ENCODE data around the gene OLFML3. TPM values are rescaled to one million over a fixed set of nuclear protein-coding genes. Genes with fewer than 3 reads are reported as not detected.

The OLFML3 gene
- total and polyA plus RNA-seq, 4 donors: 9.7 to 108 (median 19.5) TPM

GRCh38 chr1:113942527-113942926 lies 36.7 kb upstream of the OLFML3 start:
- H3K27ac ChIP-seq (ENCODE audit: low read depth in 1 of 2, low read length in 1 of 2): no peak overlapping the region
- peaks cover 10 to 21% (median 13%) of the 10 kb centered on the region in 5 donors for H3K4me1 ChIP-seq (ENCODE audit: control insufficient read depth in 5 of 5, insufficient read depth in 5 of 5, low read length in 5 of 5)

GRCh38 chr1:113943028-113943811 lies 36.1 kb upstream of the OLFML3 start:
- no peak for TF ChIP-seq CTCF (IDR thresholded peaks at IDR 0.05; ENCODE audit: control extremely low read depth, extremely low read depth)
- Histone ChIP-seq H3K4me3 (no peak overlapping the region), H3K27ac (ENCODE audit: low read depth in 1 of 2, low read length in 1 of 2) (no peak overlapping the region), H3K27me3 (ENCODE audit: control insufficient read depth in 3 of 3, insufficient read depth in 3 of 3, low read length in 2 of 3) (no peaks in the 10 kb centered on the region), H3K9me3 (ENCODE audit: control insufficient read depth in 4 of 4, insufficient read depth in 3 of 4, low read length in 3 of 4) (no peaks in the 10 kb centered on the region), H3K4me1 (ENCODE audit: control insufficient read depth in 5 of 5, insufficient read depth in 5 of 5, low read length in 5 of 5) (peaks cover 7 to 27% (median 16%) of the 10 kb centered on the region in 5 donors), H3K9ac (ENCODE audit: insufficient read depth in 1 of 2, low read length in 2 of 2) (no peak overlapping the region), H3K36me3 (ENCODE audit: control insufficient read depth in 4 of 4, insufficient read depth in 4 of 4, low read length in 4 of 4) (peaks cover 9 to 22% (median 13%) of the 10 kb centered on the region in 4 donors)
- DNase-seq (no peak), ATAC-seq (ENCODE audit: insufficient read depth, low FRiP score) (no peak)

More at GRCh38 chr1:113942527-113942926, 36.7 kb upstream of the OLFML3 start:
- Histone ChIP-seq H3K9ac (ENCODE audit: insufficient read depth in 1 of 2, low read length in 2 of 2) (no peak overlapping the region), H3K36me3 (ENCODE audit: control insufficient read depth in 4 of 4, insufficient read depth in 4 of 4, low read length in 4 of 4) (peaks cover 9 to 22% (median 13%) of the 10 kb centered on the region in 4 donors), H3K4me3 (no peak overlapping the region), H3K9me3 (ENCODE audit: control insufficient read depth in 4 of 4, insufficient read depth in 3 of 4, low read length in 3 of 4) (no peaks in the 10 kb centered on the region), H3K27me3 (ENCODE audit: control insufficient read depth in 3 of 3, insufficient read depth in 3 of 3, low read length in 2 of 3) (no peaks in the 10 kb centered on the region)
- TF ChIP-seq CTCF (IDR thresholded peaks at IDR 0.05; ENCODE audit: control extremely low read depth, extremely low read depth): no peak
- no peak for DNase-seq
- ATAC-seq (ENCODE audit: insufficient read depth, low FRiP score): no peak

GRCh38 chr1:113945329-113945728 lies 33.9 kb upstream of the OLFML3 start:
- Histone ChIP-seq H3K36me3 (ENCODE audit: control insufficient read depth in 4 of 4, insufficient read depth in 4 of 4, low read length in 4 of 4) (peaks cover 7 to 22% (median 12%) of the 10 kb centered on the region in 4 donors), H3K27me3 (ENCODE audit: control insufficient read depth in 3 of 3, insufficient read depth in 3 of 3, low read length in 2 of 3) (no peaks in the 10 kb centered on the region), H3K9me3 (ENCODE audit: control insufficient read depth in 4 of 4, insufficient read depth in 3 of 4, low read length in 3 of 4) (no peaks in the 10 kb centered on the region), H3K4me3 (no peak overlapping the region), H3K4me1 (ENCODE audit: control insufficient read depth in 5 of 5, insufficient read depth in 5 of 5, low read length in 5 of 5) (peaks cover 8 to 29% (median 13%) of the 10 kb centered on the region in 5 donors), H3K9ac (ENCODE audit: insufficient read depth in 1 of 2, low read length in 2 of 2) (no peak overlapping the region), H3K27ac (ENCODE audit: low read depth in 1 of 2, low read length in 1 of 2) (no peak overlapping the region)
- ATAC-seq (ENCODE audit: insufficient read depth, low FRiP score): no peak
- no peak for TF ChIP-seq CTCF (IDR thresholded peaks at IDR 0.05; ENCODE audit: control extremely low read depth, extremely low read depth)
- no peak for DNase-seq
- WGBS, 2 donors: 100% methylated on average over 1 of the region's 1 CpG
